NCI-H1694 treated with DMSO at 0.1 percent for 48 hours (cell line): ENCODE measurements around the gene ACADS.

Source experiments
- DNase-seq: peaks from one replicate; lab custom pipeline; 2025; lab: John Stamatoyannopoulos, UW

Gene ACADS

GRCh38 chr12:120757226-120757742 is 31.7 kb downstream of the ACADS start:
- DNase-seq, result no peak

- no peak for DNase-seq
Measured at GRCh38 chr12:120757949-120758348, 32.3 kb downstream of the ACADS start.

DNA sequence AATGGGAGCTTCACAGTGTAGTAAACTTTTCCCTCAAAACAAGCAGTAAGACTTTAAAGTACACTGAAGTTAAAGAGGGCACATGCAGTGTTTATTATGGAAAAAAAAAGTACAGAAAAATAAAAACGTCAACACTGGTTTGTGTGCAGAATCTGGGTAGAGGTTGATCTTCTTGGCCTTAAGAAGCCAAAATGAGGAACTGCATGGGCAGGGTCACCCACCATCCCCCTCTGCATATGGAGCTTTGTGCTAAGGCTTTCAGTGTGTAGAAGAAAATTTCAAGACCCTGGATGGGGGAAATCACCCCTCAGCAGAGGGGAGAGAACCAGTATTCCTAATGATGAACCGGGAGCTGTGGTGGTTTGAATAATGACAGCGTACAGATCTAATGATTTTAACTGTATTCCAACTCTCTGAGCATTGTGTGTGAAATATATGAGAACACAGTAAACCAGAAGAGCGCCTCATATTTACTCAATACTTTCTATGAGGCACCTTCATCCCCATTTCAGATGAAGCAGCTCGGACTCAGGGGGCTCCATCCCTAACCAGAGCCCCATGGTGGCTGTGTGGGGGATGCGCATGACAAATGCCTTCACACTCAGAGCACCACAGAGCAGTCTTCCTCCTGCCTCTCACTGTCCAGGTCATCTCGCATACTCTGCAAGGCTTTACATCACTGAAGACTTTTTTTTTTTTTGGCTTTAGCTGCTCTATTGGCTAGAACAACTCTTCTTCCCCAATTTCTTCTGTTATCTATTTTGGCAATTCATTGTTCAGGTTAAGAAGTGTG is 33.4 kb downstream of the ACADS start:
- no peak for DNase-seq

- no peak for DNase-seq
Measured at GRCh38 chr12:120759591-120760348, 34.1 kb downstream of the ACADS start.

DNA sequence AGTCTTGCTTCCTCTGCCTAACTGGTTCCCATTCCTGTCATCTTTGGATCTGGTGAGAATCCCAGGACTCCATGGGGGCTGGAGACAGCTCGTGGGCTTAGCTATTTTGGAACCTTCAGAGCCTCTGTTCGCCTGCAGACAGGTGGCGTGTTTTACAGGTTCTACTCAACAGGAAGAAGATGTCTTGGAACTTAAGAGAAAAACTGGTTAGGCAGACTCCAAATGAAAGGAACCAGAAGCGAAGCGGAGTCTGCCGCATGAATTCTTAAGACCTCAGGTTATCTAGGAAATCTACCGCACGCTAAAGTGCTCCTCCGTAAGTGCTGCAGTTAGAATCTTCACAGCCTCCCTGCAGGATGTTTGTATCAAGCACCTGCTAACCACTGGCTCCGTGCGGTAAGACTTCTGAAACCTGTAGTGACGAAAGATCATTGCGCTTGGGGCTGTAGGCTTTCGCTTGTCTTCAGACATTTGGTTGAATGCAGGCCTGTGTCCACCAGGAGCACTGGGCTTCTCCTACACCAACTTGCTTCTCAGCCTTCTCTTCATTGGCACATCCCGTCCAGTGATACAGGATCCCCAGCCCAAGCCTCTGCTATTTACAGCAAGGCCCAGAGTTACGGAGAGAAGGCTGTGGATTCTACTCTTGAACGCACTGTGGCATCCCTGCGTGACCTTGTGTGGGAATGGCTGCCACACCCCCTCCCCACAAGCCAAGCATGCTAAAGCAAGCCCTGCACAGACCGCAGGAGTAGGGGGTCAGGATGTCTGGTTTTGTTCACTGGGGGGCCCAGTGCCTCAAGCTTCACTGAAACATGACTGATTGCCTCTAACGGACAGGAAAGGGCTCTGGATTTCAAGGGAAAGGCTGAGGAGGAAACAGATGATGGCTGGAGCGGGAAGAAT is 35.0 kb downstream of the ACADS start:
- no peak for DNase-seq

- DNase-seq, result no peak
Measured at GRCh38 chr12:120761519-120761934, 35.9 kb downstream of the ACADS start.

- DNase-seq, result no peak
Measured at GRCh38 chr12:120762086-120762485, 36.5 kb downstream of the ACADS start.

DNA sequence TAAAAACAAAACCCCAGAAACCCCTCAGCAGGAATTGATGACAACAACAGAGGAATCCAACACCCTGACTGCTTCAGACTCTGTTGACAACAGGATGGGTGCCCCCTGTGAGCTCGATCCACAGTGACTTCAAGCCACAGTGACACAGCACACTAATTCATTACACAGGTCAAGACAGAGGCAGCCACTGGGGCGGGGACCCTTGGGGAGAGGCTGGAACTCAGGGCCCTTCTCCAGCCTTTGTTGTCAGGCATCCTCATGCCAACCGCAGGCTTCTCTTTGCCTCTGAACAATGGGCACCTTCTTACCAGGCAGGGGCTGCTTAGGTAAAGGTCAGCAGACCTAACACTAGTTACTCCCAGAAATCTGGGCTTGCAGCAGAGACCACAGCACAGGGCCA is 37.6 kb downstream of the ACADS start:
- DNase-seq, result no peak

GRCh38 chr12:120764816-120765215 is 39.2 kb downstream of the ACADS start:
- DNase-seq, result no peak

- no peak for DNase-seq
Measured at GRCh38 chr12:120766566-120766965, 40.9 kb downstream of the ACADS start.

- DNase-seq, result no peak
Measured at GRCh38 chr12:120767071-120768024, 41.7 kb downstream of the ACADS start.

- no peak for DNase-seq
Measured at GRCh38 chr12:120771097-120771496, 45.5 kb downstream of the ACADS start.

GRCh38 chr12:120774169-120774916 is 48.7 kb downstream of the ACADS start:
- DNase-seq, result no peak

- no peak for DNase-seq
Measured at GRCh38 chr12:120775862-120776552, 50.4 kb downstream of the ACADS start.

GRCh38 chr12:120783197-120783596 is 57.6 kb downstream of the ACADS start:
- DNase-seq, result no peak

GRCh38 chr12:120784804-120785203 is 59.2 kb downstream of the ACADS start:
- no peak for DNase-seq

DNA sequence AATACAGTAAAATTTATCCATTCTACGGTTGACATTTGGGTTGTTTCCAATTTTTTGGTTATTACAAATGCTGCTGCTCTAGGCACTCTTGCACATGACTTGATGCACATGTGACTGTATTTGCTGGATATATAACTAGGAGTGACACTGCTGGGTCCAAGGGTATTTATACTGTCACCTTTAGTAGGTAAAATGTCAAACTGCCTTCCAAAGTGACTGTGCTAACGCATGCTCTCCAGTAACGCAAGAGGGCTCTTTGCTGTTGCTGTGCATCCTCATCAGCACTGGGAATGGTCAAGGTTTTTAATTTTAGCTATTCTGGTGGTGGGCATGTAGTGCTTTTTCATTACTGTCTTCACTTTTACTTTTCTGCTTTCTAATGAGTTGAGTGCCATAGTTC is 62.3 kb downstream of the ACADS start:
- DNase-seq, result no peak
